PFSK-1 (cell line): Measurements from ENCODE around the gene MRPS26.

ENCODE experiments used
- FOXP2 ChIP-seq: optimal IDR thresholded peaks from 2 replicates; pipeline ENCODE3; 2011; ENCODE audit warnings: borderline replicate concordance, control low read depth, inconsistent platforms; ENCODE audit not compliant: insufficient read depth; ENCODE audit errors: extremely low read length, extremely low read depth
- POLR2AphosphoS5 ChIP-seq: IDR thresholded peaks from 2 replicates; pipeline ENCODE4 v1.6.1; 2012; ENCODE audit warnings: low read depth, mild to moderate bottlenecking, control low read depth, low read length, moderate library complexity
- SIN3A ChIP-seq: IDR thresholded peaks from 2 replicates; pipeline ENCODE4 v1.6.1; 2012; ENCODE audit warnings: mild to moderate bottlenecking, low read length, moderate library complexity, borderline replicate concordance; ENCODE audit not compliant: insufficient read depth
- TAF1 ChIP-seq: IDR thresholded peaks from 2 replicates; pipeline ENCODE4 v1.6.1; 2012; ENCODE audit warnings: low read length, control low read depth, borderline replicate concordance; ENCODE audit not compliant: insufficient read depth
- TF ChIP-seq, protein P1 (sequence below), 2 experiments: IDR thresholded peaks; 2 replicates each; pipeline versions ENCODE4 v1.6.1 to v1.8.0; 2011 to 2012; ENCODE audit warnings: low read depth in 2 of 2, low read length in 2 of 2, control low read depth in 1 of 2, inconsistent platforms in 1 of 2, mild to moderate bottlenecking in 1 of 2, moderate library complexity in 1 of 2; ENCODE audit not compliant: insufficient read depth in 1 of 2

The MRPS26 gene

DNA sequence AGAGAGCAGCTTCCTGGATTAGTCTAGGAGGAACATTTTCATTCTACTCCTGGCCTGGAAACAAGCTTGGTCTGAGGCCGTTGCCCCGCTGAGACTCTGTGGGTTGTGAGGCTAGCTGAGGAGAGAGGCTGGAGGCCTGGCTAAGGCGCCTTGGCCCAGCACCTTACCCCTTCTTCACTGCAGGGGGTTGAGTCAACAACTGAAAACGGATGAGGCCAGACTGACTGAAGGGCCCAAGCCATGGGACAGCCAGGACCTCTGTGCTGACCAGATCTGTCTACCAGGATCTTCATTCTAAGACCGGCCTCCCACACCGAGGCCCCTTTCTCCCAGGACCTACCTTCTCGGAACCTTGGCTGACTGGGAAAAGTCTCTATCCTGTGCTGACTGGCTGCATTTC lies 42.2 kb downstream of the MRPS26 start:
- TF ChIP-seq SIN3A (no peak), POLR2AphosphoS5 (no peak), FOXP2 (no peak), TAF1 (no peak)
- TF ChIP-seq, protein P1, sequence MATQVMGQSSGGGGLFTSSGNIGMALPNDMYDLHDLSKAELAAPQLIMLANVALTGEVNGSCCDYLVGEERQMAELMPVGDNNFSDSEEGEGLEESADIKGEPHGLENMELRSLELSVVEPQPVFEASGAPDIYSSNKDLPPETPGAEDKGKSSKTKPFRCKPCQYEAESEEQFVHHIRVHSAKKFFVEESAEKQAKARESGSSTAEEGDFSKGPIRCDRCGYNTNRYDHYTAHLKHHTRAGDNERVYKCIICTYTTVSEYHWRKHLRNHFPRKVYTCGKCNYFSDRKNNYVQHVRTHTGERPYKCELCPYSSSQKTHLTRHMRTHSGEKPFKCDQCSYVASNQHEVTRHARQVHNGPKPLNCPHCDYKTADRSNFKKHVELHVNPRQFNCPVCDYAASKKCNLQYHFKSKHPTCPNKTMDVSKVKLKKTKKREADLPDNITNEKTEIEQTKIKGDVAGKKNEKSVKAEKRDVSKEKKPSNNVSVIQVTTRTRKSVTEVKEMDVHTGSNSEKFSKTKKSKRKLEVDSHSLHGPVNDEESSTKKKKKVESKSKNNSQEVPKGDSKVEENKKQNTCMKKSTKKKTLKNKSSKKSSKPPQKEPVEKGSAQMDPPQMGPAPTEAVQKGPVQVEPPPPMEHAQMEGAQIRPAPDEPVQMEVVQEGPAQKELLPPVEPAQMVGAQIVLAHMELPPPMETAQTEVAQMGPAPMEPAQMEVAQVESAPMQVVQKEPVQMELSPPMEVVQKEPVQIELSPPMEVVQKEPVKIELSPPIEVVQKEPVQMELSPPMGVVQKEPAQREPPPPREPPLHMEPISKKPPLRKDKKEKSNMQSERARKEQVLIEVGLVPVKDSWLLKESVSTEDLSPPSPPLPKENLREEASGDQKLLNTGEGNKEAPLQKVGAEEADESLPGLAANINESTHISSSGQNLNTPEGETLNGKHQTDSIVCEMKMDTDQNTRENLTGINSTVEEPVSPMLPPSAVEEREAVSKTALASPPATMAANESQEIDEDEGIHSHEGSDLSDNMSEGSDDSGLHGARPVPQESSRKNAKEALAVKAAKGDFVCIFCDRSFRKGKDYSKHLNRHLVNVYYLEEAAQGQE (IDR thresholded peaks at IDR 0.05; ENCODE audit: insufficient read depth in 1 of 2, low read depth in 2 of 2, low read length in 2 of 2) = no peak

DNA sequence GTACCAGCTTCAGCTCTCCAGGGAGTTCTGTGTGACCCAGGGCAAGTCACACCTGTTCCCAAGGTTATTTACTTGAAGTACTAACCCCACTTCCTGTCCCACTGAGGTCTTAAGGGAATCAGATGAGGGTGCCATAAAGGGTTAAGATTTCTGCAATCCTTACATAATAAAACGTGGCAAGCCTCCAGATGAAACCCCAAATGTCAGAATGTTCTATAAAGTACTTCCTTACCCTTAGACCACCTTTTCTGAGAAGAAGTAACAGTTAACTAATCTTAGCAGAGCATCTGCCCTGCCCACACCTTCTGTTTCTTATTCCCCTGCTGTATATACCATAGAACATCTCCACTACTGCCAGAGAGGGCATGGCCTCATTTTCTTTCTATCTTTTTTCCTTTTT lies 44.7 kb downstream of the MRPS26 start:
- TF ChIP-seq POLR2AphosphoS5 = no peak
- no peak for TF ChIP-seq TAF1
- no peak for TF ChIP-seq FOXP2
- TF ChIP-seq, protein P1 (IDR thresholded peaks at IDR 0.05; ENCODE audit: insufficient read depth in 1 of 2, low read depth in 2 of 2, low read length in 2 of 2) = no peak
- TF ChIP-seq SIN3A = no peak

DNA sequence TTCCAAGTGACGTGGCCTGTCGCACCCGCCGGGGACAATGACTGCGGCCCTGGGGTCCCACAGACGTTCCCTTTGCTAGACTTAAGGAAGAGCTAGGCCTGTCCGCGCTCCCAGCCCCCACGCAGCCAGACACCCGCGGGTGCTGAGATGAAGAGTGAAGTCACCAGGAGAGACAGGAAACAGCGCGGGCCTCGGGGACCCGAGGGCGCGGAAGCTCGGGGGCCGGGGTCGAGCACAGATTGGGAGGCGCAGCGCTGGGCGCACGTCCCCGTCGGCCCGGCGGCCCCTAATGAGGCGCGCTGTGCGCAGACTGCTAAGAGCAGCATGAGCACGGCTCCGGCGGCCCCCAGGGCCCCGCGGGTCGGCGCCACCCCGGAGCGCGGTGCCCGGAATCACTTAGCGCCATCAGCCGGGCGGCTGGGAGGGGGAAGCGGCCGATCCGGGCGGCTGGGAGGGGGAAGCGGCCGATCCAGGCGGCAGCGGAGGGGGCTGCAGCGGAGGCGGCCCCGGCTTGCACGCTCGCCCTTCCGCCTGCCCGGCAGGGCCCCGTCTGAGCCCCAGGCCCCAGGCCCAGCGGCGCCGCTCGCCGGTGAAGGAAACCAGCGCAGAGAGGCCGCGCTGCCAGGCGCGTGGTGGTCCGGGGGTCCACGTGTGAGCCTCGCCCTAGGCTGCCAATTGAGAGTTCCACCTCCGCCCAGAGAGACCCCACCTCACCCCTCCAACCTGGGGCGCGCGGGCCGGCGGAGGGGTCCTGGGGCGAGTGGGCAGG lies 46.9 kb downstream of the MRPS26 start:
- TF ChIP-seq SIN3A = no peak
- TF ChIP-seq POLR2AphosphoS5 = no peak
- TF ChIP-seq FOXP2 = no peak
- TF ChIP-seq TAF1 = no peak
- TF ChIP-seq, protein P1 (IDR thresholded peaks at IDR 0.05; ENCODE audit: insufficient read depth in 1 of 2, low read depth in 2 of 2, low read length in 2 of 2) = no peak

DNA sequence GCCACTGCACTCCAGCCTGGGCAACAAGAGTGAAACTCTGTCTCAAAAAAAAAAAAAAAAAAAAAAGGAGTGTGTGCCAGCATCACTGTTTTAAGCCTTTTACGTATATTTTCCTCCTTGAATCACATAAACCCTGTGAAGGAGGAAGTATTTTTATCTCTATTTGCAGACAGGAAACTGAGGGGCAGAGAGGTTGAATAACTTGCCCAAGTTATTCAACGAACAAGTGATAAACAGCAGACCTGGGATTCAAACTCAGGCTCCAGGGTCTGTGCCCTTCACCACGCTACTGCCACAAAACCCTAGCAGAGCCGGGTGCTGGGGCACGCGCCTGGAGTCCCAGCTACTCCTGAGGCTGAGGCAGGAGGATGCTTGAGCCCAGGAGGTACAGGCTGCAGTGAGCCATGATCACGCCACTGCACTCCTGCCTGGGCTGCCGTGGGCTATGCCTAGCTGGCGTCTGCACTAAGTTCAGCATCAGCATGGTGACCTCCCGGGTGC lies 48.1 kb downstream of the MRPS26 start:
- TF ChIP-seq POLR2AphosphoS5 = no peak

DNA sequence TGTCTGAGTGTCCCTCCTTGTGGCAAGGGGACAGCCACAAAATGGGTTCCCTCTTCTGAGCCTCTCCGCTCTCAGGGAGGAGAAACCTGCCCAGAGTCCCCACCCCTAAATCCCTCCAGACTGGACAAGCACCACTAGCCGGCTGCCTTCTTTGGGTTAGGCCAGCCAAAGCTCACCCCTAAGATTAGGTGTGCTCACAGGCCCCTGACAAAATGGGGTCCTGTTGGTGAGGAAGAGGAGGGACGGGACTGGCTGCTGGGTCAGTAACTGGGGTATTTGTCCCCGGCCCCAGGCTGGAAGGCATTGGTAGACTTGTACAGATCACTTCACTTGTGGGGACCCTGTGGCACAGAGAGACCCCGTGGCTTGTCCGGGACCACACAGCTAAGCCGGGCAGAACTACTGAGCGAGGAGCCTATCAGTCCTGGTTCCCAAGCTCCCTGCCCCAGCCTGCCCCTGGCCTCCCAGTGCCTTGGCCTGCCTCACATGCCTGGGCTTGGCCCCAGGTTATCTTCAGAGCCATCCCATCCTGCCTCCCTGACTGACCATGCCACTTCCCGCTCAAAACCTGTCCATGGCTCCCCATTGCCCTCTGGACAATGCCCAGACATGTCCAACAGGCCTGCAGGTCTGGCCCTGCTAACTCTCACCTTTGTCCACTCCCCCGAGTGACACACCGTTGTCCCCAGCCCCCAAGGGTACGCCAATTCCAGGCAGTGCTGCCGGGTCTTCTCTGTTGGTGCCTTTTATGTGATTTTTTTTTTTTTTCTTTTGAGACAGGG lies 49.2 kb downstream of the MRPS26 start:
- TF ChIP-seq SIN3A = no peak
- TF ChIP-seq FOXP2 = no peak
- TF ChIP-seq, protein P1 (IDR thresholded peaks at IDR 0.05; ENCODE audit: insufficient read depth in 1 of 2, low read depth in 2 of 2, low read length in 2 of 2) = no peak
- TF ChIP-seq POLR2AphosphoS5 = no peak
- TF ChIP-seq TAF1 = no peak
